Karpas-422 (cell line): ENCODE results near the gene MALRD1. TPM values are rescaled to one million over a fixed set of nuclear protein-coding genes. Genes with fewer than 3 reads are reported as not detected.

Experiments used
- DNase-seq: peaks from one replicate; pipeline ENCODE4 v3.0.0-alpha.2; 2015
- H2AFZ ChIP-seq: fragments of 200-600 bp; sonication (generic); 2 replicates; pipeline ENCODE4 v1.6.1; 2014; ENCODE audit warnings: antibody characterized with exemption, low read length, mixed read lengths
- H3K27ac ChIP-seq: fragments of 200-600 bp; sonication (generic); 2 replicates; pipeline ENCODE4 v1.5.1; 2014; ENCODE audit warnings: mild to moderate bottlenecking, low read length, moderate library complexity
- H3K27me3 ChIP-seq: fragments of 200-600 bp; sonication (generic); 2 replicates; pipeline ENCODE4 v1.6.1; 2014; ENCODE audit warnings: low read length, mixed read lengths
- H3K36me3 ChIP-seq: fragments of 200-600 bp; sonication (generic); 2 replicates; pipeline ENCODE4 v1.6.1; 2014; ENCODE audit warnings: low read length, mixed read lengths; ENCODE audit not compliant: insufficient read depth
- H3K4me1 ChIP-seq: fragments of 200-600 bp; sonication (generic); 2 replicates; pipeline ENCODE4 v1.6.1; 2014; ENCODE audit warnings: mild to moderate bottlenecking, low read length, mixed read lengths
- H3K4me2 ChIP-seq: fragments of 200-600 bp; sonication (generic); 2 replicates; pipeline ENCODE4 v1.6.1; 2014; ENCODE audit warnings: low read length, low read depth, mild to moderate bottlenecking; ENCODE audit not compliant: poor library complexity, severe bottlenecking
- H3K4me3 ChIP-seq: fragments of 200-600 bp; sonication (generic); 2 replicates; pipeline ENCODE4 v1.5.1; 2014; ENCODE audit warnings: mild to moderate bottlenecking, antibody characterized with exemption, low read length, mixed read lengths
- H3K79me2 ChIP-seq: fragments of 200-600 bp; sonication (generic); 2 replicates; pipeline ENCODE4 v1.6.1; 2014; ENCODE audit warnings: mild to moderate bottlenecking, low read length, mixed read lengths
- H3K9ac ChIP-seq: fragments of 200-600 bp; sonication (generic); 2 replicates; pipeline ENCODE4 v1.6.0; 2014; ENCODE audit warnings: low read length
- H3K9me2 ChIP-seq: fragments of 200-600 bp; sonication (generic), shearing (Covaris generic); replicated peaks from 2 replicates; pipeline ENCODE4 v1.6.0; 2014; ENCODE audit warnings: mild to moderate bottlenecking, low read length, moderate library complexity; ENCODE audit not compliant: insufficient read depth
- H3K9me3 ChIP-seq: fragments of 300-700, 200-600 bp; sonication (generic); 2 replicates; pipeline ENCODE4 v1.6.1; 2014; ENCODE audit warnings: low read length, mixed read lengths
- H4K20me1 ChIP-seq: fragments of 200-600 bp; sonication (generic); 2 replicates; pipeline ENCODE4 v1.6.1; 2014; ENCODE audit warnings: mild to moderate bottlenecking, antibody characterized with exemption, low read length, low read depth; ENCODE audit not compliant: insufficient read depth
- total RNA-seq: library from RNA; depleted of rRNA; stranded (reverse); fragments of >200 nt; shearing (Covaris generic); gene quantifications from 2 replicates; pipeline ENCODE4 v1.2.3, GENCODE V29; 2014; ENCODE audit warnings: low replicate concordance

MALRD1 gene
- total RNA-seq, 1 experiment from 2014 or later, result not detected

DNA sequence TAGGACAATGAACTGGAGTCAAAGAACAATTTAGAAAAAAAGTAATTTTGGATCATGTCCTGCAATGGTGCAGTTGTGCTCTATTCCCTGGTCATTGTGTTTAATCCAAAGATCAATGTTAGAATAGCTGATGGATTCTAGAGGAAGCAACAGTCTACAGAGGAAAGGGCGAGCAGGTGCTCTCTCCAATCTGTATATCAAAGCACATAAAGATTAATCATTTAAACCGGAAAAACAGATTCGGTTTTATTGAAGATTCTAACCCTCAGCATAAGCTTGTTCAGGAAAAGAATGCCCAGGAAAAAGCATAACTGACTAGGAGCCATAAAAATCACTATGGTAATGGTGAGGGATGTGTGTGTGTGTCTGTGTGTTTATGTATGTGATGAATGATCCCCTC is 110.3 kb downstream of the MALRD1 start:
- H3K4me2 ChIP-seq, result no peak overlapping the region
- H4K20me1 ChIP-seq, result no peaks in the 10 kb centered on the region
- H2AFZ ChIP-seq, result no peak overlapping the region
- H3K9ac ChIP-seq, result no peak overlapping the region
- H3K27ac ChIP-seq, result no peak overlapping the region
- H3K27me3 ChIP-seq, result no peaks in the 10 kb centered on the region
- no peak overlapping the region for H3K4me3 ChIP-seq
- no peaks in the 10 kb centered on the region for H3K4me1 ChIP-seq
- peaks cover 9% of the 10 kb centered on the region; the same call in 1 of the 2 replicates for H3K9me3 ChIP-seq
- H3K36me3 ChIP-seq, result no peaks in the 10 kb centered on the region
- no peaks in the 10 kb centered on the region for H3K79me2 ChIP-seq
- no peak for DNase-seq
- no peaks in the 10 kb centered on the region for H3K9me2 ChIP-seq

GRCh38 chr10:19164461-19164860 is 115.9 kb downstream of the MALRD1 start:
- no peak overlapping the region for H3K4me3 ChIP-seq

GRCh38 chr10:19168584-19168983 is 120.0 kb downstream of the MALRD1 start:
- H2AFZ ChIP-seq, result no peak overlapping the region
- no peaks in the 10 kb centered on the region for H3K27me3 ChIP-seq
- no peaks in the 10 kb centered on the region for H3K79me2 ChIP-seq
- no peaks in the 10 kb centered on the region for H3K4me1 ChIP-seq
- H3K9ac ChIP-seq, result no peak overlapping the region
- H3K27ac ChIP-seq, result no peak overlapping the region
- no peaks in the 10 kb centered on the region; the same call in 1 of the 2 replicates for H3K9me3 ChIP-seq
- H4K20me1 ChIP-seq, result no peaks in the 10 kb centered on the region
- DNase-seq, result no peak
- no peaks in the 10 kb centered on the region for H3K36me3 ChIP-seq
- H3K4me2 ChIP-seq, result no peak overlapping the region
- no peaks in the 10 kb centered on the region; the same call in 1 of the 2 replicates for H3K9me2 ChIP-seq
- no peak overlapping the region for H3K4me3 ChIP-seq

More at GRCh38 chr10:19164461-19164860, 115.9 kb downstream of the MALRD1 start:
- no peaks in the 10 kb centered on the region for H3K36me3 ChIP-seq
- no peak overlapping the region for H3K27ac ChIP-seq
- H3K9me2 ChIP-seq, result no peaks in the 10 kb centered on the region; the same call in 1 of the 2 replicates
- no peaks in the 10 kb centered on the region for H4K20me1 ChIP-seq
- no peaks in the 10 kb centered on the region for H3K4me1 ChIP-seq
- no peak overlapping the region for H2AFZ ChIP-seq
- H3K79me2 ChIP-seq, result no peaks in the 10 kb centered on the region
- no peaks in the 10 kb centered on the region; the same call in 1 of the 2 replicates for H3K9me3 ChIP-seq
- H3K9ac ChIP-seq, result no peak overlapping the region
- H3K4me2 ChIP-seq, result no peak overlapping the region
- DNase-seq, result no peak
- H3K27me3 ChIP-seq, result no peaks in the 10 kb centered on the region

DNA sequence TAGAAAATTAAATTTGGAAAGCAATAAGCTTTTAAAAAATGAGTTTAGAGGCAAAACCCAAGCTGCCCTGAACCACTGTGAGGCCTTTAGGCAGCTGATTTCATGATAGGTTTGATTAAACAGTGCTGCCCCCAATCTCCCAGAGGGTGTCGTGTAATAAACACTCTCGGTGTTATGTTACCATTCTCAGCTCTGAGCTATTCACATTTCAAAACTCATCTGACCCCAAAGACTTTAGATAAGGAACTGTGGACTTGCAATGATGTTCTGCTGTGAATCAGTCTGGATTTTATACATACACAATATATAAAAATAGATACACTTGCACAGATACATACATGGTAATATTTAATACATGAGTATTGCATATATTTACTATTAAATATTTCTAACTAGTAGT is 120.4 kb downstream of the MALRD1 start:
- Histone ChIP-seq H3K9me3 (no peaks in the 10 kb centered on the region; the same call in 1 of the 2 replicates), H3K9me2 (no peaks in the 10 kb centered on the region; the same call in 1 of the 2 replicates)

DNA sequence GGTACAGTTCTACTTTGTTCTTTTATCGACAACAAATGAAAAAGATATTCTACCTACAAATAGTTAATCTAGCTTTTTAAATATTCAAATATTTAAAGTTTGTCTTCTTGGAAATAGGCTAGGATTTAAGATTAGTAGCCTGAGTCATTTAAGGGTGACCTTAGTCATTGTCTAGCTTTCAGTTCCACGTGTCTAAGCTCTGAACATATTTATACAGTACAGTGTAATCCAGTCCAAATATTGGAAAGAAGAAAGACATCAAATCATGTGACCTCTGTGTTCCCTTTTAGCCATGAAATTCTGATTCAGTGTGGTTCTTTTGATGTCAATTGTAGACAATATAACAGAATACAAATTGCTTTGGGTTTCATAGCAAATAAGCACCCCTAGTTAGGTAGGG is 121.1 kb downstream of the MALRD1 start:
- H3K9me2 ChIP-seq, result no peaks in the 10 kb centered on the region; the same call in 1 of the 2 replicates
- H4K20me1 ChIP-seq, result no peaks in the 10 kb centered on the region
- no peak overlapping the region for H3K4me3 ChIP-seq
- no peaks in the 10 kb centered on the region for H3K27me3 ChIP-seq
- no peaks in the 10 kb centered on the region for H3K4me1 ChIP-seq
- H3K9me3 ChIP-seq, result no peaks in the 10 kb centered on the region; the same call in 1 of the 2 replicates
- no peak for DNase-seq
- no peak overlapping the region for H3K27ac ChIP-seq
- no peak overlapping the region for H3K9ac ChIP-seq
- no peaks in the 10 kb centered on the region for H3K36me3 ChIP-seq
- H3K4me2 ChIP-seq, result no peak overlapping the region
- no peaks in the 10 kb centered on the region for H3K79me2 ChIP-seq
- H2AFZ ChIP-seq, result no peak overlapping the region

More for the DNA sequence above, 120.4 kb downstream of the MALRD1 start:
- no peaks in the 10 kb centered on the region for H3K36me3 ChIP-seq
- DNase-seq, result no peak
- no peak overlapping the region for H3K4me3 ChIP-seq
- no peak overlapping the region for H2AFZ ChIP-seq
- H3K4me2 ChIP-seq, result no peak overlapping the region
- H3K4me1 ChIP-seq, result no peaks in the 10 kb centered on the region
- no peak overlapping the region for H3K9ac ChIP-seq
- no peaks in the 10 kb centered on the region for H3K79me2 ChIP-seq
- H3K27me3 ChIP-seq, result no peaks in the 10 kb centered on the region
- no peak overlapping the region for H3K27ac ChIP-seq
- no peaks in the 10 kb centered on the region for H4K20me1 ChIP-seq

GRCh38 chr10:19178675-19179074 is 130.1 kb downstream of the MALRD1 start:
- no peak overlapping the region for H3K4me2 ChIP-seq
- H3K9me2 ChIP-seq, result no peaks in the 10 kb centered on the region

GRCh38 chr10:19184891-19185290 is 136.3 kb downstream of the MALRD1 start:
- no peak overlapping the region for H2AFZ ChIP-seq

More at GRCh38 chr10:19178675-19179074, 130.1 kb downstream of the MALRD1 start:
- H3K4me1 ChIP-seq, result no peaks in the 10 kb centered on the region
- no peaks in the 10 kb centered on the region for H3K36me3 ChIP-seq
- no peaks in the 10 kb centered on the region for H3K79me2 ChIP-seq
- H3K9ac ChIP-seq, result no peak overlapping the region
- H3K4me3 ChIP-seq, result no peak overlapping the region
- H2AFZ ChIP-seq, result no peak overlapping the region
- H4K20me1 ChIP-seq, result no peaks in the 10 kb centered on the region
- no peak overlapping the region for H3K27ac ChIP-seq
- no peaks in the 10 kb centered on the region for H3K27me3 ChIP-seq
- 0 out of 2 replicates have a peak, but pooled peaks cover 7% of the 10 kb centered on the region for H3K9me3 ChIP-seq
- no peak for DNase-seq

DNA sequence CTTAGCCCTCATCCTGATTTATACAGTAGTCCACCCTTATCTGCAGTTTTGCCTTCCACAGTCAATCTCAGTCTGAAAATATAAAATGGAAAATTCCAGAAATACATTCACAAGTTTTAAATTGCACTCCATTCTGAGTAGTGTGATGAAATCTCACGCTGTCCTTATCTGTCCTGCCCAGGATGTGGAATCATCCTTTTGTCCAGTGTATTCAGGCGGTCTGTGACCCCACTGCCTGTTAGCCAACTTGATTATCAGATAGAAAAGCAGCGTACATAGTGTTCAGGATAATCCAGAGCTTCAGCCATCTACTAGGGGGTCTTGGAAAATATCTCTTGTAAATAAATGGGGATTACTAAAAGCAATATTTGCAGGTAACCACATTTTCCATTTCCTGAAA is 146.3 kb downstream of the MALRD1 start:
- no peak for DNase-seq
- Histone ChIP-seq H3K4me2 (no peak overlapping the region), H4K20me1 (no peaks in the 10 kb centered on the region)

More at GRCh38 chr10:19184891-19185290, 136.3 kb downstream of the MALRD1 start:
- DNase-seq, result no peak
- Histone ChIP-seq H3K27ac (no peak overlapping the region), H3K36me3 (no peaks in the 10 kb centered on the region), H3K79me2 (no peaks in the 10 kb centered on the region), H3K27me3 (no peaks in the 10 kb centered on the region), H3K9me2 (no peaks in the 10 kb centered on the region), H3K4me2 (no peak overlapping the region), H3K9ac (no peak overlapping the region), H3K9me3 (peaks cover 20% of the 10 kb centered on the region), H3K4me1 (no peaks in the 10 kb centered on the region), H3K4me3 (no peak overlapping the region), H4K20me1 (no peaks in the 10 kb centered on the region)

More for the DNA sequence above, 146.3 kb downstream of the MALRD1 start:
- Histone ChIP-seq H3K9ac (no peak overlapping the region), H3K9me2 (no peaks in the 10 kb centered on the region), H3K4me1 (no peaks in the 10 kb centered on the region), H3K27me3 (no peaks in the 10 kb centered on the region), H3K4me3 (no peak overlapping the region), H3K27ac (no peak overlapping the region), H2AFZ (no peak overlapping the region), H3K79me2 (no peaks in the 10 kb centered on the region), H3K9me3 (peaks cover 15% of the 10 kb centered on the region; the same call in 1 of the 2 replicates), H3K36me3 (no peaks in the 10 kb centered on the region)
